GM12801 (cell line): ENCODE measurements around the gene HIPK3.

ENCODE experiments used
- CTCF ChIP-seq: IDR thresholded peaks from one replicate; pipeline ENCODE4 v1.5.1; 2011; ENCODE audit warnings: control low read depth; ENCODE audit not compliant: insufficient read length; ENCODE audit errors: extremely low read depth

The HIPK3 gene

GRCh38 chr11:33391893-33392251 lies 134.7 kb downstream of the HIPK3 start:
- no peak for TF ChIP-seq CTCF

GRCh38 chr11:33394431-33395109 lies 137.4 kb downstream of the HIPK3 start:
- TF ChIP-seq CTCF = no peak

GRCh38 chr11:33396361-33396760 lies 139.2 kb downstream of the HIPK3 start:
- no peak for TF ChIP-seq CTCF

GRCh38 chr11:33399421-33399820 lies 142.2 kb downstream of the HIPK3 start:
- no peak for TF ChIP-seq CTCF

GRCh38 chr11:33402066-33402465 lies 144.9 kb downstream of the HIPK3 start:
- TF ChIP-seq CTCF = no peak

- TF ChIP-seq CTCF = no peak
Observed at GRCh38 chr11:33403344-33403743, 146.2 kb downstream of the HIPK3 start.

- TF ChIP-seq CTCF = no peak
Observed at GRCh38 chr11:33405834-33406602, 148.8 kb downstream of the HIPK3 start.
